HCT116 (cell line): ENCODE measurements around the gene CLDN14. TPM values are rescaled to one million over a fixed set of nuclear protein-coding genes. Genes with fewer than 3 reads are reported as not detected.

Experiments
- ATAC-seq: fragments of 200-7000 bp; cut with Tn5 transposase; 2 replicates; pipeline ENCODE4 v1.9.1; 2020; ENCODE audit warnings: mild to moderate bottlenecking, moderate library complexity
- BruUV-seq: library from RNA; stranded (reverse); fragments of 400-500 nt; replicated peaks from 2 replicates; lab custom pipeline; 2021; lab: Mats Ljungman, UMichigan
- CTCF ChIA-PET: fragments of 300-600 bp; sonication (Branson Sonifier 250); formaldehyde crosslinking; loops from one replicate; lab custom pipeline; 2021; ENCODE audit warnings: antibody characterized with exemption; lab: Charles Lee
- POLR2A ChIA-PET: fragments of 300-600, 350-600 bp; sonication (Branson Sonifier 250); formaldehyde crosslinking; loops from one replicate; lab custom pipeline; 2021; ENCODE audit warnings: antibody characterized with exemption; lab: Charles Lee
- RAD21 ChIA-PET, 2 experiments: fragments of 300-600 bp; sonication (Branson Sonifier 250); formaldehyde crosslinking; loops; one replicate each; lab custom pipeline; 2023; ENCODE audit warnings: low total read pairs in 2 of 2; ENCODE audit not compliant: uncharacterized antibody in 2 of 2, unreplicated experiment in 2 of 2, low non-redundant PET in 1 of 2; lab: Charles Lee
- DNase-seq: peaks from one replicate; pipeline ENCODE4 v3.0.0-alpha.2; 2010; ENCODE audit warnings: low read depth, low spot score
- H2AFZ ChIP-seq: fragments of 200-600 bp; shearing (Covaris generic), sonication (generic); 2 replicates; pipeline ENCODE4 v1.6.1; 2017; ENCODE audit warnings: low read depth, mixed run types, mixed read lengths, antibody characterized with exemption, low read length; ENCODE audit not compliant: poor library complexity, severe bottlenecking
- H3K27ac ChIP-seq: 2 replicates; pipeline ENCODE4 v1.5.1; 2012; ENCODE audit warnings: low read depth, low read length
- H3K27me3 ChIP-seq: fragments of 200-600 bp; sonication (generic); 2 replicates; pipeline ENCODE4 v1.6.1; 2016; ENCODE audit warnings: mixed run types, low read length, mixed read lengths; ENCODE audit not compliant: insufficient read depth
- H3K36me3 ChIP-seq, 2 experiments: fragments of 200-500 bp in 1 of 2; fragments of 200-600 bp in 1 of 2; sonication (Bioruptor generic) in 1 of 2; sonication (generic) in 1 of 2; 2 replicates each; pipeline versions ENCODE4 v1.5.1 to v1.6.1; 2014 to 2016; ENCODE audit warnings: low read length in 2 of 2, inconsistent platforms in 1 of 2, mixed read lengths in 1 of 2, mixed run types in 1 of 2; ENCODE audit not compliant: insufficient read depth in 2 of 2, control insufficient read depth in 1 of 2
- H3K4me1 ChIP-seq, 2 experiments: fragments of 200-600 bp in 1 of 2; sonication (generic) in 1 of 2; 2 replicates each; pipeline versions ENCODE4 v1.5.1 to v1.6.1; 2012 to 2017; ENCODE audit warnings: low read length in 2 of 2, inconsistent platforms in 1 of 2, mild to moderate bottlenecking in 1 of 2, mixed read lengths in 1 of 2, mixed run types in 1 of 2, moderate library complexity in 1 of 2; ENCODE audit not compliant: insufficient read depth in 2 of 2, control insufficient read depth in 1 of 2
- H3K4me2 ChIP-seq: fragments of 200-600 bp; sonication (generic); 2 replicates; pipeline ENCODE4 v1.6.1; 2017; ENCODE audit warnings: mixed run types, low read length, mixed read lengths
- H3K4me3 ChIP-seq, 2 experiments: fragments of 200-600 bp in 1 of 2; sonication (generic) in 1 of 2; replicated peaks in 1 of 2; 2 replicates each; pipeline ENCODE4 v1.5.1; 2011 to 2016; ENCODE audit warnings: low read length in 2 of 2, control low read depth in 1 of 2, low read depth in 1 of 2, mild to moderate bottlenecking in 1 of 2, mixed read lengths in 1 of 2, mixed run types in 1 of 2
- H3K79me2 ChIP-seq: fragments of 200-600 bp; sonication (generic); 2 replicates; pipeline ENCODE4 v1.6.1; 2017; ENCODE audit warnings: mild to moderate bottlenecking, mixed run types, low read length, moderate library complexity, mixed read lengths; ENCODE audit not compliant: insufficient read depth
- H3K9ac ChIP-seq: fragments of 200-600 bp; sonication (generic); 2 replicates; pipeline ENCODE4 v1.6.1; 2016; ENCODE audit warnings: low read length, mixed read lengths
- H3K9me2 ChIP-seq: fragments of 200-600 bp; sonication (generic), shearing (Covaris generic); 2 replicates; pipeline ENCODE4 v1.6.1; 2017; ENCODE audit warnings: mixed run types, mild to moderate bottlenecking, moderate library complexity; ENCODE audit not compliant: insufficient read depth
- H3K9me3 ChIP-seq, 2 experiments: fragments of 200-500 bp in 1 of 2; fragments of 200-600 bp in 1 of 2; sonication (Bioruptor generic) in 1 of 2; sonication (generic) in 1 of 2; 2 replicates each; pipeline ENCODE4 v1.6.1; 2014 to 2017; ENCODE audit warnings: low read length in 2 of 2, mixed read lengths in 2 of 2, inconsistent platforms in 1 of 2, low read depth in 1 of 2, mild to moderate bottlenecking in 1 of 2, mixed run types in 1 of 2, moderate library complexity in 1 of 2; ENCODE audit not compliant: control insufficient read depth in 1 of 2, insufficient read depth in 1 of 2
- H4K20me1 ChIP-seq: fragments of 200-600 bp; sonication (generic), shearing (Covaris generic); 2 replicates; pipeline ENCODE4 v1.6.1; 2017; ENCODE audit warnings: mixed run types, mild to moderate bottlenecking, moderate library complexity; ENCODE audit not compliant: insufficient read depth
- ATF3 ChIP-seq: IDR thresholded peaks from 2 replicates; pipeline ENCODE4 v1.6.1; 2012
- EGR1 ChIP-seq: IDR thresholded peaks from 2 replicates; pipeline ENCODE4 v1.6.1; 2012; ENCODE audit warnings: low read depth
- ELF1 ChIP-seq: IDR thresholded peaks from 2 replicates; pipeline ENCODE4 v1.6.1; 2012; ENCODE audit warnings: low read depth, borderline replicate concordance
- JUND ChIP-seq: IDR thresholded peaks from 2 replicates; pipeline ENCODE4 v1.6.1; 2012
- POLR2A ChIP-seq: IDR thresholded peaks from 2 replicates; pipeline ENCODE4 v1.7.0; 2011; ENCODE audit warnings: borderline replicate concordance; ENCODE audit not compliant: insufficient read depth, insufficient read length; ENCODE audit errors: extremely low read depth
- POLR2AphosphoS5 ChIP-seq: IDR thresholded peaks from 2 replicates; pipeline ENCODE4 v1.6.1; 2011; ENCODE audit warnings: mild to moderate bottlenecking, low read depth, low read length, moderate library complexity
- ZBTB33 ChIP-seq: IDR thresholded peaks from 2 replicates; pipeline ENCODE4 v1.6.1; 2011; ENCODE audit warnings: mild to moderate bottlenecking, low read length, moderate library complexity; ENCODE audit not compliant: insufficient replicate concordance; ENCODE audit errors: extremely low read depth
- ZFX ChIP-seq: fragments of 450-650 bp; IDR thresholded peaks from 2 replicates; pipeline ENCODE4 v1.6.1; 2017
- intact Hi-C: fragments of 100-400 bp; cut with micrococcal nuclease; formaldehyde crosslinking; loops from 2 replicates; pipeline ENCODE4 v1.10.0; 2022
- total RNA-seq: library from RNA; stranded (reverse); gene quantifications from one replicate; pipeline ENCODE4 v1.2.1, GENCODE V29; 2021; ENCODE audit not compliant: unreplicated experiment

The CLDN14 gene
- total RNA-seq, 1 experiment from 2014 or later = not detected

DNA sequence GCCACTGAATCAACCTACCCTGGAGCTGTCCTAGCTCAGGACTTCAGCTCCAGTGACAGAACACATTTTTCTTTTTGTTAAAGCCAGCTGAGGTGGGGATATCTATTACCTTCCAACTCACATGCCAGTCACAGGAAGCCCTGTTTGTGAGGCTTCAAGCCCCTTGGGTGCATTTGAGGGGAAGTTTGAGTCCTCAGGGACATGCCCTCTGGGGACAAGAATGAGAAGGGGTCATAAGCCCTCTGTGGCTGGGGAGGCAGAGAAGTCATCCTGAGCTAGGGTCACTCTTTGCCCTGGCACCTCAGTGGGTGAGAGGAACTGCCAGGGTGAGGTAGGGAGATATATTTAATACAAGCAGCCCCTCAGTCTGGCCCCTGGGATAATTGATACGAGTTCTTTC is 33.5 kb upstream of the CLDN14 start (continued):
- no peak for TF ChIP-seq ATF3
- no peak for TF ChIP-seq ZFX
- no peak for TF ChIP-seq JUND
- TF ChIP-seq POLR2AphosphoS5 = no peak
- no peak for TF ChIP-seq EGR1

GRCh38 chr21:36512971-36513370 is 33.0 kb upstream of the CLDN14 start:
- TF ChIP-seq ZBTB33 (no peak), POLR2A (no peak), ELF1 (no peak), ATF3 (no peak), POLR2AphosphoS5 (no peak), EGR1 (no peak)
- intact Hi-C loops = no loop called here
- Histone ChIP-seq H3K36me3 (no peaks in the 10 kb centered on the region), H3K27ac (no peak overlapping the region), H3K9me3 (no peaks in the 10 kb centered on the region), H3K79me2 (no peaks in the 10 kb centered on the region), H3K4me2 (no peak overlapping the region), H3K9ac (no peak overlapping the region), H3K27me3 (peaks cover 7% of the 10 kb centered on the region; the same call in 1 of the 2 replicates), H4K20me1 (no peaks in the 10 kb centered on the region), H2AFZ (no peak overlapping the region), H3K4me1 (peaks cover 5 to 8% of the 10 kb centered on the region in 2 experiments; a peak in 3 of 4 replicates), H3K4me3 (no peak overlapping the region), H3K9me2 (no peaks in the 10 kb centered on the region)
- ATAC-seq = no peak
- RAD21 ChIA-PET = no interaction called here
- no TSS peak for BruUV-seq
- POLR2A ChIA-PET = no interaction called here
- DNase-seq = no peak
- CTCF ChIA-PET = interaction anchor here (1.9 kb wide), 1 partner anchor 118 kb away, joined by 5 read pairs; no protein-coding TSS in a partner anchor
